Stimulated activated CD4-positive, alpha-beta T cell treated with anti-CD3 and anti-CD28 coated beads, Interleukin-4, amount 100 ng/mL, for 1 hour (primary cell): ENCODE results near the gene NKTR.

Experiments used
- DNase-seq: peaks from one replicate; pipeline ENCODE4 v3.0.0-alpha.2; 2020

Gene NKTR

GRCh38 chr3:42662813-42663535 is 62.5 kb downstream of the NKTR start:
- no peak for DNase-seq

GRCh38 chr3:42663581-42664437 is 63.3 kb downstream of the NKTR start:
- no peak for DNase-seq

- no peak for DNase-seq
Observed at GRCh38 chr3:42664438-42664803, 63.9 kb downstream of the NKTR start.

- DNase-seq, result no peak
Observed at GRCh38 chr3:42665050-42665878, 64.8 kb downstream of the NKTR start.

- DNase-seq, result no peak
Observed at GRCh38 chr3:42666022-42666421, 65.5 kb downstream of the NKTR start.

- no peak for DNase-seq
Observed at GRCh38 chr3:42666577-42666998, 66.1 kb downstream of the NKTR start.

GRCh38 chr3:42667096-42667522 is 66.6 kb downstream of the NKTR start:
- DNase-seq, result no peak

- no peak for DNase-seq
Observed at GRCh38 chr3:42667523-42668412, 67.3 kb downstream of the NKTR start.

- DNase-seq, result no peak
Observed at GRCh38 chr3:42668413-42668760, 67.9 kb downstream of the NKTR start.

GRCh38 chr3:42668793-42669217 is 68.3 kb downstream of the NKTR start:
- DNase-seq, result no peak

- DNase-seq, result no peak
Observed at GRCh38 chr3:42670051-42670576, 69.6 kb downstream of the NKTR start.

GRCh38 chr3:42670670-42671069 is 70.2 kb downstream of the NKTR start:
- DNase-seq, result no peak

- no peak for DNase-seq
Observed at GRCh38 chr3:42672515-42672914, 72.0 kb downstream of the NKTR start.

- no peak for DNase-seq
Observed at GRCh38 chr3:42673082-42673481, 72.6 kb downstream of the NKTR start.

- no peak for DNase-seq
Observed at GRCh38 chr3:42674146-42674545, 73.7 kb downstream of the NKTR start.

- no peak for DNase-seq
Observed at GRCh38 chr3:42675909-42676308, 75.4 kb downstream of the NKTR start.

GRCh38 chr3:42678447-42678846 is 78.0 kb downstream of the NKTR start:
- no peak for DNase-seq

GRCh38 chr3:42680271-42680670 is 79.8 kb downstream of the NKTR start:
- no peak for DNase-seq

- no peak for DNase-seq
Observed at GRCh38 chr3:42680806-42681205, 80.3 kb downstream of the NKTR start.

- DNase-seq, result no peak
Observed at GRCh38 chr3:42681361-42682038, 81.0 kb downstream of the NKTR start.

- DNase-seq, result no peak
Observed at GRCh38 chr3:42682301-42683070, 82.0 kb downstream of the NKTR start.
